ENCODE results near the gene HSPBP1. TPM values are rescaled to one million over a fixed set of nuclear protein-coding genes. Genes with fewer than 3 reads are reported as not detected.
A peak's percentile ranks its signal among the peaks of the same experiment; 100 is the strongest.

Gene HSPBP1
- total and polyA plus RNA-seq, 2 donors from 2014 or later, result 37.6 to 55.9 TPM

DNA sequence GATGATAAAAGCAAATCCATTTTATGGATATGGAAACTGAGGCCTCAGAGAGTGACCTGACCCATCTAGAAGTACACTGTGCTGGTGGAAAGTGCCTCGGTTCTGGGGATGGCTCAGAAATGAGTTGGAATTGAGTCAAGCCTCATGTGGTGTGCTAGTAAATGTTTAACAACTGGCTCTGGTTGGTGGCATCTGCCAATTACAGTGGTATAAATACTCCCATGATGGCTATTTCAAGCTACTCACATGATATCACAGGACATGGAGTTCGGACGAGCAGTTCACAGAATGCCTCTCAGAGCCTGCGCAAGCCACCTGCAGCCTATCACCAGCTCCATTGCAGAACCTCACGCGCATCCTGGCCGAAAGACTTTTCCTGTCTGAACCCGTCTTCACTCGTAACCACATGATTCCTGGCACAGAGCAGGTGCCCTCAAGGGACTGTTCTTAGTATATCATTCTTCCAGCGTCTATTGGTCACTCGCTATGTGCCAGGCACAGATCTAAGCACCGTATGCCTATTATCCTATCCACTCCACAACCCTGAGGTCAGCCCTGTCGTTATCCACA is 36.1 kb upstream of the HSPBP1 start:
- no peak for FAIRE-seq
- TF ChIP-seq, protein P1, sequence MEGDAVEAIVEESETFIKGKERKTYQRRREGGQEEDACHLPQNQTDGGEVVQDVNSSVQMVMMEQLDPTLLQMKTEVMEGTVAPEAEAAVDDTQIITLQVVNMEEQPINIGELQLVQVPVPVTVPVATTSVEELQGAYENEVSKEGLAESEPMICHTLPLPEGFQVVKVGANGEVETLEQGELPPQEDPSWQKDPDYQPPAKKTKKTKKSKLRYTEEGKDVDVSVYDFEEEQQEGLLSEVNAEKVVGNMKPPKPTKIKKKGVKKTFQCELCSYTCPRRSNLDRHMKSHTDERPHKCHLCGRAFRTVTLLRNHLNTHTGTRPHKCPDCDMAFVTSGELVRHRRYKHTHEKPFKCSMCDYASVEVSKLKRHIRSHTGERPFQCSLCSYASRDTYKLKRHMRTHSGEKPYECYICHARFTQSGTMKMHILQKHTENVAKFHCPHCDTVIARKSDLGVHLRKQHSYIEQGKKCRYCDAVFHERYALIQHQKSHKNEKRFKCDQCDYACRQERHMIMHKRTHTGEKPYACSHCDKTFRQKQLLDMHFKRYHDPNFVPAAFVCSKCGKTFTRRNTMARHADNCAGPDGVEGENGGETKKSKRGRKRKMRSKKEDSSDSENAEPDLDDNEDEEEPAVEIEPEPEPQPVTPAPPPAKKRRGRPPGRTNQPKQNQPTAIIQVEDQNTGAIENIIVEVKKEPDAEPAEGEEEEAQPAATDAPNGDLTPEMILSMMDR (IDR thresholded peaks at IDR 0.05; ENCODE audit: borderline replicate concordance, extremely low read depth, insufficient read depth), result no peak

GRCh38 chr19:55314396-55314795 is 34.5 kb upstream of the HSPBP1 start:
- Histone ChIP-seq H3K27ac (ENCODE audit: low read depth in 2 of 2, low read length in 2 of 2) (no peak overlapping the region), H3K4me1 (ENCODE audit: control insufficient read depth in 2 of 3, insufficient read depth in 2 of 3, low read depth in 1 of 3, low read length in 3 of 3) (no peaks in the 10 kb centered on the region), H3K4me3 (ENCODE audit: low read length in 3 of 3) (no peak overlapping the region), H3K9ac (ENCODE audit: low read length in 3 of 3) (no peak overlapping the region), H3K36me3 (ENCODE audit: control insufficient read depth in 2 of 3, insufficient read depth in 3 of 3, low read length in 3 of 3) (peaks cover 0 to 4% (median 0%) of the 10 kb centered on the region in 3 donors), H3K9me3 (ENCODE audit: control insufficient read depth in 2 of 3, insufficient read depth in 1 of 3, low read length in 3 of 3) (peaks cover 0 to 8% (median 0%) of the 10 kb centered on the region in 3 donors), H3K27me3 (ENCODE audit: control insufficient read depth, insufficient read depth, low read length) (no peaks in the 10 kb centered on the region)
- no peak for DNase-seq
- TF ChIP-seq, protein P1 (IDR thresholded peaks at IDR 0.05; ENCODE audit: borderline replicate concordance, extremely low read depth, insufficient read depth), result no peak
- intact Hi-C loops (cut with DNase I), result no loop called here
- no peak for FAIRE-seq

More for the DNA sequence above, 36.1 kb upstream of the HSPBP1 start:
- no peak overlapping the region for H3K4me3 ChIP-seq (ENCODE audit: low read length in 3 of 3)
- DNase-seq, result no peak
- H3K27me3 ChIP-seq (ENCODE audit: control insufficient read depth, insufficient read depth, low read length), result no peaks in the 10 kb centered on the region
- no peak overlapping the region for H3K27ac ChIP-seq (ENCODE audit: low read depth in 2 of 2, low read length in 2 of 2)
- no peak overlapping the region for H3K9ac ChIP-seq (ENCODE audit: low read length in 3 of 3)
- intact Hi-C loops (cut with DNase I), result no loop called here
- peaks cover 0 to 8% (median 0%) of the 10 kb centered on the region in 3 donors for H3K9me3 ChIP-seq (ENCODE audit: control insufficient read depth in 2 of 3, insufficient read depth in 1 of 3, low read length in 3 of 3)
- peaks cover 0 to 4% (median 0%) of the 10 kb centered on the region in 3 donors for H3K36me3 ChIP-seq (ENCODE audit: control insufficient read depth in 2 of 3, insufficient read depth in 3 of 3, low read length in 3 of 3)
- no peaks in the 10 kb centered on the region for H3K4me1 ChIP-seq (ENCODE audit: control insufficient read depth in 2 of 3, insufficient read depth in 2 of 3, low read depth in 1 of 3, low read length in 3 of 3)

DNA sequence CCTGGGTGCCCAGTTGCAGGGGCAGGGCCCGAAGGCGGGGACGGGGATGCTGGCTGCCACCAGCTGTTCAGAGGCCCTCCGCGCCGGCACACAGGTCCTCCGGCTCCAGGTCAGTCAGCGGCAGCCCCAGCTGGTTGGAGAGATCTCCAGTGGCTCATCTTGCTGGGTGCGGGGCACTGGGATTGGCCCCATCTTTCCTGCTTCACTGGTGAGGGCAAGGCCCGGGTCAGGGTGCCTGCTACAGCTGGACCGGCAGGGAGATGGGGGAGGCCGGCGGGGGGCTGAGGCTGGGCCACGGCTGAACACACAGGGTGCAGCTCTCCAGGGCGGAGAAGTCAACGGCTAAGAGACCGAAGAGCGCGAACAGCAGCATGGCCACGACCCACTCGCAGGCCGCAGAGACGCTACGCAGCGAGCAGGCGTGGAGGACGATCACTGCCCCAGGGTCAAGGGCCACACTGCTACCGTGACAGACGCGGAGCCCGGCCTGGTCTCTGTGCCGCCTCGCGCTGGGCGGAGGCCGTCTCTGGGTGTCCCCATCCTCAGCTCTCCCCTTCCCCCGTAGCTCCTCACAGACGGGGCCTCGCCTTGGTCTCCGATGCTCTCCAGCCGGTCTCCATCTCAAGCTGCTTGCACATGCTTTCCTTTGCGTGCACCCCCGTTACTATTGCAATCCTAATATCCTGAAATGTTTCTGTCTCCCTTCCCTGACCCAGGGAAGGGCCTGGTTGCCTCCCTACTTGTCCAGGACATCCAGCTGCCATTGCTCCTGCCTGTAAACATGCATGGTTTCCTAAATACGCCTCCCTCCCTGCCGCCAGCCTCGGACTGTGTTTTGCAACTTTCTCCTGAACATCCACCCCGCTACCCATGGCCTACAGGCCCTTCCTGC is 33.0 kb upstream of the HSPBP1 start:
- no peak overlapping the region for H3K9ac ChIP-seq (ENCODE audit: low read length in 3 of 3)
- no peak overlapping the region for H3K27ac ChIP-seq (ENCODE audit: low read depth in 2 of 2, low read length in 2 of 2)
- FAIRE-seq (no peak), DNase-seq (peak in 4 of 5 donors; percentile 22 to 78 (median 64))
- TF ChIP-seq, protein P1 (IDR thresholded peaks at IDR 0.05; ENCODE audit: borderline replicate concordance, extremely low read depth, insufficient read depth), result no peak
- H3K4me1 ChIP-seq (ENCODE audit: control insufficient read depth in 2 of 3, insufficient read depth in 2 of 3, low read depth in 1 of 3, low read length in 3 of 3), result no peaks in the 10 kb centered on the region
- peaks cover 0 to 8% (median 0%) of the 10 kb centered on the region in 3 donors for H3K9me3 ChIP-seq (ENCODE audit: control insufficient read depth in 2 of 3, insufficient read depth in 1 of 3, low read length in 3 of 3)
- H3K4me3 ChIP-seq (ENCODE audit: low read length in 3 of 3), result no peak overlapping the region
- peaks cover 0 to 4% (median 0%) of the 10 kb centered on the region in 3 donors for H3K36me3 ChIP-seq (ENCODE audit: control insufficient read depth in 2 of 3, insufficient read depth in 3 of 3, low read length in 3 of 3)
- intact Hi-C loops (cut with DNase I), result no loop called here
- no peaks in the 10 kb centered on the region for H3K27me3 ChIP-seq (ENCODE audit: control insufficient read depth, insufficient read depth, low read length)
